ENCODE data around the gene CAP2.

- no peak for TF ChIP-seq ZFX (IDR thresholded peaks at IDR 0.05)
- TF ChIP-seq CTCF (conservative IDR thresholded peaks at IDR 0.05): no peak
These were observed 82.3 kb downstream of the CAP2 start for GRCh38 chr6:17475606-17476244.
